HG03108 (cell line): Measurements from ENCODE around the gene ARHGEF1.

Source experiments
- ATAC-seq: cut with Tn5 transposase; IDR thresholded peaks from one replicate; pipeline ENCODE4 v1.9.1; 2021; ENCODE audit warnings: moderate library complexity; ENCODE audit not compliant: unreplicated experiment

The ARHGEF1 gene

GRCh38 chr19:41947091-41947490, 64.1 kb downstream of the ARHGEF1 start:
- no peak for ATAC-seq

- no peak for ATAC-seq
These were observed 68.7 kb downstream of the ARHGEF1 start for GRCh38 chr19:41951686-41952172.

- no peak for ATAC-seq
These were observed 72.5 kb downstream of the ARHGEF1 start for GRCh38 chr19:41955521-41955920.

- ATAC-seq = no peak
These were observed 73.6 kb downstream of the ARHGEF1 start for GRCh38 chr19:41956621-41957020.
